Activated T-helper 9 cell treated with anti-CD3 and anti-CD28 coated beads, Interleukin-2, amount 50 U/mL, for 16 hours (primary cell): ENCODE data around the gene SRL.

Experiments
- DNase-seq: peaks from one replicate; pipeline ENCODE4 v3.0.0-alpha.2; 2020; ENCODE audit warnings: low read depth

The SRL gene

GRCh38 chr16:4200781-4201137 lies 41.1 kb downstream of the SRL start:
- no peak for DNase-seq

- no peak for DNase-seq
Measured at GRCh38 chr16:4200000-4200780, 41.7 kb downstream of the SRL start.

GRCh38 chr16:4198816-4199215 lies 43.1 kb downstream of the SRL start:
- no peak for DNase-seq

GRCh38 chr16:4194661-4195060 lies 47.2 kb downstream of the SRL start:
- DNase-seq, result no peak

GRCh38 chr16:4193920-4194319 lies 48.0 kb downstream of the SRL start:
- no peak for DNase-seq

- DNase-seq, result no peak
Measured at GRCh38 chr16:4192206-4192605, 49.7 kb downstream of the SRL start.

- no peak for DNase-seq
Measured at GRCh38 chr16:4190712-4191333, 51.1 kb downstream of the SRL start.

GRCh38 chr16:4190086-4190485 lies 51.8 kb downstream of the SRL start:
- DNase-seq, result no peak

- DNase-seq, result no peak
Measured at GRCh38 chr16:4184038-4184702, 57.7 kb downstream of the SRL start.

- peak; percentile 85 for DNase-seq
Measured at GRCh38 chr16:4183237-4184037, 58.4 kb downstream of the SRL start.

GRCh38 chr16:4182581-4183236 lies 59.2 kb downstream of the SRL start:
- DNase-seq, result no peak

GRCh38 chr16:4180511-4180910 lies 61.4 kb downstream of the SRL start:
- no peak for DNase-seq

- DNase-seq, result no peak
Measured at GRCh38 chr16:4179763-4180260, 62.1 kb downstream of the SRL start.

- no peak for DNase-seq
Measured at GRCh38 chr16:4179020-4179419, 62.9 kb downstream of the SRL start.

GRCh38 chr16:4178468-4179010 lies 63.3 kb downstream of the SRL start:
- no peak for DNase-seq

- DNase-seq, result no peak
Measured at GRCh38 chr16:4176906-4177417, 64.9 kb downstream of the SRL start.

GRCh38 chr16:4175849-4176248 lies 66.0 kb downstream of the SRL start:
- no peak for DNase-seq

GRCh38 chr16:4172070-4172469 lies 69.8 kb downstream of the SRL start:
- DNase-seq, result no peak

- DNase-seq, result no peak
Measured at GRCh38 chr16:4169415-4169814, 72.5 kb downstream of the SRL start.

- no peak for DNase-seq
Measured at GRCh38 chr16:4166821-4167220, 75.1 kb downstream of the SRL start.
